Left kidney (tissue), 2 donors: ENCODE measurements around the gene OSBPL3. TPM values are rescaled to one million over a fixed set of nuclear protein-coding genes. Genes with fewer than 3 reads are reported as not detected.

Experiments used
- DNase-seq: peaks from one replicate; pipeline ENCODE4 v3.0.0-alpha.2; 2013
- polyA plus RNA-seq: library from polyadenylated mRNA; unstranded; fragments of 120-200 nt; gene quantifications from one replicate; pipeline ENCODE4 v1.2.1, GENCODE V29; 2013; ENCODE audit not compliant: insufficient read length

OSBPL3 gene
- polyA plus RNA-seq, 1 donor: 27.6 TPM

DNA sequence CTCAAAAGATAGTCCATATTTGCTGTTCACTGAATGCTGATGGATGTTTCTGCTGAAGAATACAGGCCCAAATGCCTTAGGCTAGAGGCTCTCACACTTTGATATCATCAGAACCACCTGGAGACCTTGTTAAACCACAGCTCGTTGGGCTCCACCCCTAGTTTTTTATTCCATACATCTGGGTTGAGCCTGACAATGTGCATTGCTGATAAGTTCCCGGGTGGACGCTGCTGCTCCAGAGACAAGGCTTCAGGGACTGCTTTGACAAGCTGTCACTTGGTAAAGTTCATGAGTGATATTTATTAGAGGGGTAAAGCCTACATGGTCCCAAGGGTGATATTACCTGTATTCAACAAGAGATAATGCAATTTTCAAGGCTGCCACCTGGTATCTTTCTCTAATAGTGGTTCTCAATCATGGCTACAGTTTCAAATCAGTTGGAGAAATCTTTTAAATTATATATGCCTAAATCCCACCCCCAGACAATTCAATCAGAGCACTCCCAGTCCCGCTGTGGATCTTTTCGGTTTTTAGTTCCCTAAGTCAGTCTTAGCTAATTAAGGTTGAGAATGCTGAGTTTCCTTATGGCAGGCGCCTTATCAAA is 115.7 kb downstream of the OSBPL3 start:
- DNase-seq: no peak

DNA sequence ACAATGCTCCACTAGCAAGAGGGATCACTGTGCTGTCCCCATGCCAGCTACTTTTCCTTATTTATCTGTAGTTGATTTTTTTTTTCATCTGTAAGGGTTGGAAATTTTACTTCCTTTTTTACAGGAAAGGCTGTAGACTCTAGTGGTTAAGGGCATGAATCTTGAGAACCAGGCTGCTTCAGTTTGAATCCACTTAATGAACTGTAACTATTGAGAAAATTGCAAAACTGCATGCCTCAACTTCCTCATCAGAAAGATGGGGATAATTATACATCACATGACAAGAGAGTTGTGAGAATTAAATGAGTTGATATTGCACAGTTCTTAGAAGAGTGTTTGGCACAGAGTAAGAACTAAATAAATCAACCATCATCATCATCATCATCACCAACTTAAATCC is 116.4 kb downstream of the OSBPL3 start:
- no peak for DNase-seq

DNA sequence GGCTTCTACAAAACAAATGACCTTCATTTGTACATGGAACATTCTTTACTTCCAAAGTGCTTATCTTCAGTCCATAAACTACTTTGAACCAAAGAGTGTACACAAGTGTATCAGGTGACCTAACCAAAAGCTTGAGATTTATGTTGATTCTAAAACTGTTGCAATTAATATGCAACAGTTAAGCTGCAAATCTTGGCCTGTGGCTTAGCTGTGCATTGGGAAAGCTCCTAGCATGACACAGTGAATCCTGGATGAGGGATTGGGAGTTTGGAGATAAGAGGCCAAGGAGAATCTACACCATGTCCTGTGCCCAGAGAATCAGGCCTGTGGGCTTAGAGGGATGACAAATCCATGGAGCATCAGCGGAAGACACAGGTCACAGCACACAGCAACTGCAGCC is 117.5 kb downstream of the OSBPL3 start:
- DNase-seq: peak; percentile 4

DNA sequence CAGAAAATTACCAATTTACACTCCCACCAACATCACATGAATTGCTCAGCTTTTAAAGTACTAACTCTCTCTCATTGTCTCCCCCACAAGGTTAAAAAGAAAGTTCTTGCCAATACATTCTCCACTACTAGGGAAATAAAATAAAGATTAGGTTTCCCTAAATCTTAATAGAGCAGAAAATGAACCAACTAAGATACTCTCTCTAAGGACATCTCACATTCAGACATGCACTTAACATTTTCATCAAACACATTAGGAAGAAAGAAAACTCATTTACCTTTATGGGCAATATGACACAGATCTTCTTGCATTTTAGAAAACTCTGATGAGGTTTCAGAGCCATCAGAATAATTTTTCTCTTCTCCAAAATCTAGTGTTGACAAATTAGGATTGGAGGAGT is 118.6 kb downstream of the OSBPL3 start:
- DNase-seq: no peak

DNA sequence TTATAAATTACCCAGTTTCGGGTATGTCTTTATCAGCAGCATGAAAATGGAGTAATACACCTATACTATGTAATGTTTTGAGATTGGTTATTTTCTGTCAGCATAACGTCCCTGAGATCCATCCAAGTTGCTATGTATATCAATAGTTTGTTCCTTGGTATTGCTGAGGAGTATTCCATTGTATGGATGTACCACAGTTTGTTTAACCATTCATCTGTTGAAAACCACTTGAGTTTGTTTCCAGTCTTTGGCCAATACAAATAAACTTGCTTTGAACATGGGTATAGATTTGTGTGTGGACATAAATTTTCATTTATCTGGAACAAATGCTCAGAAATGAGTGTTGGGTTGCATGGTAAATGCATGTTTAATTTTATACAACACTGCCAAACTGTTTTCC is 119.4 kb downstream of the OSBPL3 start:
- no peak for DNase-seq

DNA sequence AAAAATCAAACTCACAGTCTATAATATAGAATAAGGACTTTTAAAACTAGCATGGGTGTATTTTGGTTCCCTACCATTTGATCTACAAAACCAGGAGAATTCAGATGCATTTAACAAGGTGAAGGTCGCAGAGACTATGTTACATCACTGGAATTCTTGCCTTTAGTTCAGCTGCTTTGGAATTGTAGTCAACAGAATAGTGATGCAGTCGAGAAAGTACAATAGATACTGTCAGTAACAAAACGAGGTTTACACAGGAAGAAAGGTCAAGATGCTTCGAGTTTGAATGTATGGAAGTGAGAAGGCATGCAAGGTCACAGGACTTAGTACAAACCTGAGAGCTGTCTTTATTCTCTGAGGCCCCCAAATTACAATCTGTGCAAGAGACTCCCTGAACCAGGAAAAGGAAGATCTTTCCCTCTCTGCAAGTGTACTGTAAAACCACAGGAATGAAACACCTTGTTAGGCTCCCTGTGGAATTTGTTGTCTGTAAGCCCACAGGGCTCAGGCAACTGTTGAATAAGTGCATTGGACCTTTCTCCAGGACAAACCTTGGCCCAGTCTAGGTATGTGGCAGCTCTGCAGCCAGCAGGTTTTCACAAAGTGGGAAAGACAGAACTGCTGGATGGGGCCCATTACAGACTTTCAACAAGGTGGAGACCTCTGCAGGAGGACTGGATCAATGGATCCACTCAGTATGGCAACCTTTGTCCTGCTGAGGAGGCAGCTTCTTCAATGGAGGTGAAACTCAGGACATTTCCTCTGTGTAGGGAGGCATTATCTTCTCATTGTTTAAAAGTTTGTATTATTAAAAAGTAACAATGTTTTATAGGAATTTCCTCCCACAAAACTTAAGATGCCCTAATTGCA is 121.6 kb downstream of the OSBPL3 start:
- DNase-seq: no peak

DNA sequence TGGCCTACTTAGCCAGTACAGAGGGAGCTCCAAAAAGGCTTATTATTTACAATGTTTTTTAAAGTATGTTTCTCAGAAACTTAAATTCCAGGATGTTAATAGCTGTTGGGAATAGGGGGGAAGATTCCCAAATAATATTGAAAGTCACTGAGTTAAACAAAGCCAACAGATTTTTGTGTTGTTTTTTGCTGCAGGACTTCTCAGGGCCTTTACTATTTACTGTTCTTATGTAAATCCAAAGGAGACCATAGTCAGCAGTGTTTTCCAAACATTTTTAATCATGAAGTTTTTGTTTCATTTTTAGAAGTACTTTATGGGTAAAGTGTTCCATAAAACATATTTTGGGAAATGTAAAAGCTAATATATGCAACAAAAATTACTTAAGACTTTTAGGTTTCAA is 122.4 kb downstream of the OSBPL3 start:
- DNase-seq: no peak

DNA sequence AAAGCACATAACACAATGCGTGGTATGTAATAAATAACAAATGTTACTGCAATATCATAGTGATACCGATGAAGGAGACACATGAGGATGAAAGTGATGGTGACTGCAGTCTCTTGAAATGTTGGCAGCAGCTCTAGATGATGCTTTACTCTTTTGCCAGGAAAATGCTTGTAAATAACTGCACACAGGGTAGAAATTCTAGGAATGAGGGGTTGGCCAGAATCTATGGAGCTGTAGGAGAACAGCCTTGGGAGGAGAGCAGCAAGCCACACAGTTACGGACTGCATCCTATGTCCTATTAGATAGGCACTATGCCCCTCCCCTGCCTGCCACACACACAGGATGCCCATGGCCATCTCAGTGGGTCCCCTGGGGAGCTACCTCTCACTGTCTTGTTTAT is 125.1 kb downstream of the OSBPL3 start:
- DNase-seq: no peak

DNA sequence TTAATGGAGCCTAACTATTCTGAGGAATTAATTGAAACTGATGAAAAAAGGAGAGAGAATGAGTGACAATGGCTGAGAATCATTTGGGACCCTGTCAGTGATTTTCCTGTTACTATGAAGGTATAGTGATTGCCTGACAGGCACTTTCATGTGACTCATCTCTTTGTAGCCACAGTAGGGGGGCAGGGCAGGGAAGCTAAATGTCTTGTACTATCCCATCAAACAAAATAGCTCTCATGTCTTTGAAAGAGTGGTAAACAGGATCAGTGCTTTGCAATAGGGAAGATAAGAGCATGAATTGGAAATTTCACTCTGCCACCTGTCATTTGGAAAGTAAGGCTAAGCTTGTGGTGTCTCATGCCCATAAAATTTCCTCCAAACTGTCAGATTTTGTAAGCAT is 128.2 kb downstream of the OSBPL3 start:
- no peak for DNase-seq

DNA sequence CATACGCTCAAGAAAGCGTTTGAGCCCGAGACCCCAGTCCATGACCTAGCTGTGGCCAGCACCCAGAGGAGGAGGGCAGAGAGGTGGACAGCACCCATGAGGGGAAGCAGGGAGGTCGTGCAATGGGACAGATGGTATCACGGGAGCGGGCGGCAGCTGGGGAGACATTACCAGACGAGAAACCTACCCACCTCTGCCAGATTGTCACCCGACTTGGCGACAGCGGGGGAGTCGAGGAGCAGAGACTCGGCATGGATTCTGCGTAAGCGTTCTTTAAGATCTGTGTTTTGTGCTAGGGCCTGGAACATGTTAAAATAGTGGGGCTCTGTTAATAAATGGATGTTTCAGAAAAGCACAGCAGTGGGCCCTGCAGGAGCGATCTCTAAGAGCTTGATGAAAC is 131.1 kb downstream of the OSBPL3 start:
- DNase-seq: no peak

DNA sequence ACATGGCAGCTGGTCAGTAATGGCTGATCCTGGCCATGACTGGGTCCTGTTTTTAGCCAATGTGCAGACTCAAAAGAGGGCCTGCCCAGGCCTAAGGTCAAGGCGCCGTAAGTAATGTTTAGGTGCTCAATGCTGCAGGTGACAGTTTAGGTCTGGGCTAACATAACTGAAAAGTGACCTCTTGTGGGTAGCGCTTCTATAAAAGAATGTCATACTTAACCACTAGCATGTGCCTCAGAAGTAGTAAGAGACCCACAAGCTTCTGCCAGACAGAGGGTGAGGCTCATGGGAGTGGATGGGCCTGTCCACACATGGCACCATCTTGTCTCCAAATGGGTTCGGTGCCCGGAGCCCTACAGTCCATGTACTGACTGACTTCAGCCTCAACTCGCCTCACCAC is 132.2 kb downstream of the OSBPL3 start:
- DNase-seq: no peak

DNA sequence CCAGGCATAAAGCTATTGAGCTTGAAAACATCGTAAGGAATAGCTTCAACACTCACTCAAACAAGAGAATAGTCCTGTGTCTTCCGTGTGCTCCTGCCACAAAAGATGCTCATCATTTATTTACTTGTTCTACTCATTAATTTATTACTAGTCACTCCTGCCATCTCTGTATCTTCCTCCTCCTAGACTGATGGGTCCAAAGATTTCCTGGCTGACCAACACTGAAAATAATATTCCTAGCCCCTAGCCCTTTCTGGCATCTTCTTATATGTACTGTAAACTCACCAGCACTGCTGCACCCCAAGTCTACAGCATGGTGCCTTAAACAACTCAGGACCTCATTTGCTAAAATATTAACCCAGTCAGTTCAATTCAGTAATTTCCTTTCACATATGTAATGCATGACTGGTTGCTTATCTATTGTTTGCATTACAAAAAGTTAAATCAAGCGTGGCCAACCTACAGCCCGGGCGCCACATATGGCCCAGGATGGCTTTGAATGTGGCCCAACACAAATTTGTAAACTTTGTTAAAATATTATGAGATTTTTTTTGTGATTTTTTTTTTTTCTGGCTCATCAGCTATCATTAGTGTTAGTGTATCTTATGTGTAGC is 136.1 kb downstream of the OSBPL3 start:
- no peak for DNase-seq

DNA sequence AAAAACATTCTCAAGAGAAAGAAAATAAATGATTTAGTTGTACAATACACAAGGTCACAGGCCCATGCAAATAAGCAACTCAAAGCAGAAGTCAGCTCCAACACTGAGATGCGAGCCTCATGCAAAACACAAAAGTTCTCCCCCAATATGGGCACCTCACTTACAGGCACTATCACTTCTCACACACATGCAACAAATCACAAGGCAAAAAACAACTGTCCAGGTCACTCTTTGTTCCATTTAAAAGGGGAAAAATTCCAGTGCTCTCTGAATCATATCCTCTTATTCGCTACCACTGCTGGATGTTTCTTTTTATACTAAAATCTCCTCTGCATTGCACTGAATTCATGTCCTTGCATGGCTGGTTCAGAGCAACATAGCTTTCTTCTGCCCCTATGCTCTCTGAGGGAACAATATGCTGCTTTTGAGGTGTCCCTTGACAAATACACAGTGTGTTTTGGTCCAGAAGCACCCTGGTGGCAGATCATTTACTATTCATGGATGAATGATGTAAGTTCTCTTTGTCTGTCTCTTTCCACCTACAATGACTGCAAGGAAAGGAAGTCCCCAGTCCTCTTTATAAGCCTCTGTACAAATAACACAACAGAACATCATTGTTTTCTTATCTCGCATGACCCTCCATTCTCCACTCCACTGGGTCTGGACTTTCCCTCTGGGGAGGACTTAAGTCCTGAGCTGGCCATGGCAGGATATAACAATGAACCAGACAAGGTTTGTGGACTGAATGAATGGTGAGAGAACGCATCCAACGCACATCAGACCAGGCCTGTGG is 137.3 kb downstream of the OSBPL3 start:
- DNase-seq: no peak

DNA sequence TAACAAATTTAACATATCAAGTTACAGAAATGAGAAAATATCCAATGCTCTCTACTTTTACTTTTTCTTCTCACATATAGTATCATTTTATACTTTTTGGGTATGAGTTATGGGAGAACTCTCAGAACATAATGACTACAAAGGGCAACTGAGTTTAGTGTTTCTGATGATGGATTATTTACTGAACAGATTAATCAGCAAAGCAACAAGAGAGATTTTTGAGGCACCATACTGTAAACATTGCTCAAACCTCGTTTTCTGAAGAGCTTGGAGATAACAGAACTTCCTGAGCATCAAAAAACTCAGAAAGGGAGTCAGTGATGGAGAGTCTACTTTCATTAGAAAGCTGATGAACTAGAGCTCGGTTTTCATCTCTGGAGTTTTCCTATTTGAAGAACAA is 137.9 kb downstream of the OSBPL3 start:
- no peak for DNase-seq

DNA sequence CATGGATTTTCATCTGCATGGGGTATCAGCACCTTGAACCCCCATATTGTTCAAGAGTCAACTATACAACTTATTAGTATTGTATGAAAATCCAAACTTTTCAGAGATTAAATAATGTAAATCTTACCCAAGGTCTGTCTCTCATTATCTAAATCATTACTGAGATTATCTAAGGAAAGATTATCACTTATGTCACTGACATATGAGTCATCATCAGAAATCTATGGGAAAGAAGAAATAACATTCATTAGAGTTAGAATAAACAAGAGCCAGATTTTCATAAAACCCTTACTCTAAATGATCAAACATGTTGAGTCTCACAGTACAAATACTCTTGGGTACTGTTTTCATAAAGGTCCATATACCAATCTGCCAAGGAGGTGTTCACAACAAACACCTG is 139.4 kb downstream of the OSBPL3 start:
- DNase-seq: no peak

DNA sequence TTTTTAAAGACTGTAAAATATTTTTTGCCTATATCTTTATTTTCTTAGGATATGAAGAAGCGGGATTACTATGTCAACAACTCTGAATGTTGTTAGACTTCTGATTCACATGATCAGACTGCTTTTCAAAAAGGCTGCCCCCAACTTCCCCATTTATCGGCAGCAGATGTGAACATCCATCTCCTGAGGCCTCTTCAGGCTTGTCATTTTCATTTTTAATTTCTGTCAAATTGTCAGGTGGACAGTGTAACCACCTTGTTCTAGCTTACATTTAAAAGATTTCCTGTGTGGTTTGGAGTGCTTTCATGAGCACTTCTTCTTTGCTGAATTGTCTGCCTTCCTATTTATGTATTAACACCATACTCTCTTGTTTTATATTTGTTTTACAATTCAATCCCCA is 143.9 kb downstream of the OSBPL3 start:
- no peak for DNase-seq

DNA sequence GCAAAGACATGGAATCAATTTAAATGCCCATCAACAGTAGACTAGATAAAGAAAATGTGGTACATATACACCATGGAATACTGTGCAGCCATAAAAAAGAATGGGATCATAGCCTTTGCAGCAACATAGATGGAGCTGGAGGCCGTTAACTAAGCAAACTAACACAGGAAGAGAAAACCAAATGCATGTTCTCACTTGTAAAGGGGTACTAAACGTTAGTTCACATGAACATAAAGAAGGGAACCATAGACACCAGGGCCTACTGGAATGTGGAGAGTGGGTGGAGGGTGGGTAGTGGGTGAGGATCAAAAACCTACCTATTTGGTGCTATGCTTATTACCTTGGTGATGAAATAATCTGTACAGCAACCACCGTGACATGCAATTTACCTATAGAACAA is 144.3 kb downstream of the OSBPL3 start:
- DNase-seq: no peak

DNA sequence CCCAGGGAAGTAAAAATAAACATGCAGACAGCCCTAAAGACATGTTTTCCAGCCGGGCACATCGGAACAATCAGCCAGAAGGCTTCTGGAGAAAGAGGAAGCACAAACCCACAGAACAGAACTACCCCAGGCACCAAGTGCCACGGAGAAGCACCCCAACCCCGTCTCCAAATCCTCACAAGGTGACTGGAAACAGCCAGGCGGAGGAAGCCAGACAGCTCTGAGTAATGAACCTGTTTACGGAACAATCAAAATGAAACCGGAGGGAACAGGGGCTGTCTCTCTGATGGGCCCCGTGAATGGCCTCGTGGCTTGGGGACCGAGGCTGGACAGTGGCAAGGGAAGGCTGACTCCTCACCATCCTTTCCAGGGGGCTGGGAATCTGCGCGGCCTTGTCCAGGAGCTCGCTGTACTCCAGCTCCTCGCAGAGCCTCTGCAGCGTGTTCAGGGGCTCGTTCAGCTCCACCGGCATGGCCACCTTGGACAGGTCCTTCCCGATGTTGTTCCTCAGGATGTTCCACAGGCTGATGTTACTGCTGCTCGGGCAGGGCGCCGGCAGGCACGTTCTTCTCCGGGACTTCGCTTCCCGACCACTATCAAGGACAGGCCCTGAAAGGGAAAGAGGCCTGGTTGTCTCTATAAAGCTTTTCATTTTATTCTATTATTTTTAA is 145.7 kb downstream of the OSBPL3 start:
- no peak for DNase-seq

DNA sequence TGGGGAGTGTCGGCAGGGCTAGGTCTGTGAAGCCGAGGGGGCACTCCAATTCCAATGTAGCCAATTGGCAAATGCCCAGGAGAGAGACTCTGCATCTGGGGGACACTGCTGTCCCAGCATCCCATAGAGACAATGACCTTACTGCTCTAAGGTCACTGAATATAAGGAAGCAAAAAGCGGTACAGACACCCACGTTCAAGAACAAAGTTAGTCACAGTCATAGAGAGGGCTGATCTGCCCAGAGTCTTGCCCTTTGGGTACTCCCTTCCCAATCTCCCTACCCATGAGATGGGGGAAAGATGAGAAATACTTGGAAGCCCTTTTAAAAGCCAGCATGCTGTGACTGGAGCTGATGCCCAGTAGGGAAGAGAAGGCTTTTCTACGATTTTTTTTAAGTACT is 146.4 kb downstream of the OSBPL3 start:
- DNase-seq: no peak

DNA sequence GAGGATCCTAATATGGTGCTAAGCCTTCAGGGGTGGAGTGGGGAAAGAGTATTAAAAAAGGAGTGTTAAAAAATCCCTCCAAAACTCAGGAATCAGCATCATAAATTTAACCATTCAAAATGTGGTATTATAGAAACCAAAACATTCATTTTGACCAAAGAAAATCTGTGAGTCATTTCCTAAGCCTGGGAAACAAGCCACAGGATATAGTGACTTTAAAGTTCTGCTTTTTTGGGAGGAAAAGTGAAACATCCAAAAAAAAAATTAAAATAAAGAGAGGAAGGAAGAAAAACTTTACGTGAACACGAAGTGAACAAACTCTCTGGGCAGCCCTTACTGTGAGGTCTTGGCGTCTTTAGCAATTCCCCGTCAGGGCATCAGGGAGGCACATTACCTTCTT is 148.7 kb downstream of the OSBPL3 start:
- no peak for DNase-seq

DNA sequence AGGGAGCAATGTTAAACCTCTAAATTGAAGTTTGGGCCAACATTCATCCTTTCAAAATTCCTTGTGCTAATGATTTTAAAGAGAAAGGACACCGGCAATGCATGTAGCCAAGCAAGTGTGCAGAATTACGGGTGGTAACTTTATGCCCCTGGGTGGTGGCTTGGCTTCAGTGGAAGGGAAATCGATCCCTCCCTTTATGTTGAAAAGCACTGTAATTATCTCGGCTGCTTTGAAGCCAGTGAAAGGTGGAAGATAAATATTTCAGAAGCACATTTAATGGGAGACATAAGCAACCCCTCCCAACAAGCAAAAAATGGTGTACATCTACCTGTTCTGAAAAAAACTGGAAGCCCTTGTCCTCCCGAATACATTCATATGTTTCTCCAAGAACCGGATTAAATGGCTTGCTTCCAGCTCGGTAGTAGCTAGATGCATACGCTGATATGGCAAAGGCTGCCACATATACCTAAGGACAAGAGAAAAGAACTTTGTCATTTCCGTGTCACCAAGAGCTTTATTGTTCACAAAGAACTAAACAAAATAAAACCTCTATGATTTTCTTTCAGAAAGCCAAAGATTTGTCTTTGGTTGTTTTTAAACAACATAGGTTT is 149.4 kb downstream of the OSBPL3 start:
- DNase-seq: no peak

DNA sequence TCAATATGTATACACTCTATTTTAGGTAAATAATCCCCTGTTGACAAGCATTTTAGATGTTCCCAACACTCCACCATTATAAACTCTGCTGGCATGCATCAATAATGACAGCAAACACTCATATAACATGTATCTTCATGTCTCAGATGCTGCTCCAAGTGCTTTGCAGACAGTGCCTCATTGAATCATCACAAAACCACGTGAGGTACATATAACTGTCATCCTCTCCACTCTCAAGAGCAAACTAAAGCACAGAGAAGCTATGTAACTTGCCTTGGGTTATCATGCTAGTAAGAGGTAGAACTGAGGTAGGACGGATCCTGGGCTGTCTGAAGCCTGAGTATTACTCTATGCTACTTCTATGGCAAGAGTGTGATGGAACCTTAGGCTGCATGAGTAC is 150.2 kb downstream of the OSBPL3 start:
- no peak for DNase-seq
